Measurements from ENCODE around the gene FOXO1.

GRCh38 chr13:40581277-40581579 is 85.2 kb downstream of the FOXO1 start:
- TF ChIP-seq CTCF (conservative IDR thresholded peaks at IDR 0.05) (no peak), EZH2 (IDR thresholded peaks at IDR 0.05; ENCODE audit: low read depth) (no peak)
